ENCODE results near the gene NR2F2. TPM values are rescaled to one million over a fixed set of nuclear protein-coding genes. Genes with fewer than 3 reads are reported as not detected.

NR2F2 gene
- polyA plus RNA-seq, 1 donor from 2014 or later = 0.07 TPM

DNA sequence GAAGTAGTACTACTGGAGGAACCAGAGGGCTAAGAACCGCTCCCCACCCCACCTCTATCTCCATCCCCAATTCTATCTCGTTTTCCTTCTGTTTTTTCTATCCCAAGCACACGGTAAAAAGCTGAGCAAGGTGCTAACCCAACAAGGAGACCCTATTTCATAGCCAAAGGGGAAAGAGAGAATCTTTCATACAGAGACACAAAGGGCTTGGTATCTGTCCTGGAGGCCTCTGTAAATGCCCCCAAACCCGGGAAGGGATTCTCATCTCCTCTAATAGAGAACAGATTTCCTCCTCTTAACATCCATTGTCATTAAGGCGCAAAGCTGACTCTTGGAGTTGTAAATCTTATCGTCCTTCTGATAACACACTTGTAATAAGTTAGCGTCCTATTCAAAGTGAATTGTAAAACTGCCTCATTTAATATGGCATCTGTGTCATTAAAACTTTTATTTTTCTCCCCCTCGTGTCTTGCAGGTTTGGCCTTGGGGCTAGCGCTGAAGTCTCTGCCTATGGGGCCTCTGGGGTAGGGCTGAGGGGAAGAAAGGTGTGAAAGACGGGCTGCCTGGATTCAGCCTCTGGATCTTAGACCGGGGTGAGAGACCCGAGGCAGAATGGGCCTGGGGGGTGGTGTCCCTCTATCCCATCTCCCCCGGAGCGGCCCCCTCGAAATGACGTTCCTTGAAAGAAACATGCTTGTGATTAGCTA lies 12.1 kb downstream of the NR2F2 start:
- H3K9me2 ChIP-seq (ENCODE audit: insufficient read depth, low read length) = no peaks in the 10 kb centered on the region
- TF ChIP-seq RAD21 (conservative IDR thresholded peaks at IDR 0.05) (no peak), EP300 (conservative IDR thresholded peaks at IDR 0.05; ENCODE audit: poor library complexity, severe bottlenecking) (no peak), TAF1 (IDR thresholded peaks at IDR 0.05; ENCODE audit: low read depth) (no peak), EZH2 (IDR thresholded peaks at IDR 0.05; ENCODE audit: borderline replicate concordance, insufficient read depth, low read length, poor library complexity, severe bottlenecking) (no peak), MXI1 (conservative IDR thresholded peaks at IDR 0.05; ENCODE audit: poor library complexity, severe bottlenecking) (no peak), SMC3 (conservative IDR thresholded peaks at IDR 0.05; ENCODE audit: poor library complexity) (no peak), POLR2AphosphoS5 (IDR thresholded peaks at IDR 0.05) (no peak)
- TF ChIP-seq, protein P1, sequence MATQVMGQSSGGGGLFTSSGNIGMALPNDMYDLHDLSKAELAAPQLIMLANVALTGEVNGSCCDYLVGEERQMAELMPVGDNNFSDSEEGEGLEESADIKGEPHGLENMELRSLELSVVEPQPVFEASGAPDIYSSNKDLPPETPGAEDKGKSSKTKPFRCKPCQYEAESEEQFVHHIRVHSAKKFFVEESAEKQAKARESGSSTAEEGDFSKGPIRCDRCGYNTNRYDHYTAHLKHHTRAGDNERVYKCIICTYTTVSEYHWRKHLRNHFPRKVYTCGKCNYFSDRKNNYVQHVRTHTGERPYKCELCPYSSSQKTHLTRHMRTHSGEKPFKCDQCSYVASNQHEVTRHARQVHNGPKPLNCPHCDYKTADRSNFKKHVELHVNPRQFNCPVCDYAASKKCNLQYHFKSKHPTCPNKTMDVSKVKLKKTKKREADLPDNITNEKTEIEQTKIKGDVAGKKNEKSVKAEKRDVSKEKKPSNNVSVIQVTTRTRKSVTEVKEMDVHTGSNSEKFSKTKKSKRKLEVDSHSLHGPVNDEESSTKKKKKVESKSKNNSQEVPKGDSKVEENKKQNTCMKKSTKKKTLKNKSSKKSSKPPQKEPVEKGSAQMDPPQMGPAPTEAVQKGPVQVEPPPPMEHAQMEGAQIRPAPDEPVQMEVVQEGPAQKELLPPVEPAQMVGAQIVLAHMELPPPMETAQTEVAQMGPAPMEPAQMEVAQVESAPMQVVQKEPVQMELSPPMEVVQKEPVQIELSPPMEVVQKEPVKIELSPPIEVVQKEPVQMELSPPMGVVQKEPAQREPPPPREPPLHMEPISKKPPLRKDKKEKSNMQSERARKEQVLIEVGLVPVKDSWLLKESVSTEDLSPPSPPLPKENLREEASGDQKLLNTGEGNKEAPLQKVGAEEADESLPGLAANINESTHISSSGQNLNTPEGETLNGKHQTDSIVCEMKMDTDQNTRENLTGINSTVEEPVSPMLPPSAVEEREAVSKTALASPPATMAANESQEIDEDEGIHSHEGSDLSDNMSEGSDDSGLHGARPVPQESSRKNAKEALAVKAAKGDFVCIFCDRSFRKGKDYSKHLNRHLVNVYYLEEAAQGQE (IDR thresholded peaks at IDR 0.05; ENCODE audit: borderline replicate concordance) = no peak
- TF ChIP-seq, protein P2, sequence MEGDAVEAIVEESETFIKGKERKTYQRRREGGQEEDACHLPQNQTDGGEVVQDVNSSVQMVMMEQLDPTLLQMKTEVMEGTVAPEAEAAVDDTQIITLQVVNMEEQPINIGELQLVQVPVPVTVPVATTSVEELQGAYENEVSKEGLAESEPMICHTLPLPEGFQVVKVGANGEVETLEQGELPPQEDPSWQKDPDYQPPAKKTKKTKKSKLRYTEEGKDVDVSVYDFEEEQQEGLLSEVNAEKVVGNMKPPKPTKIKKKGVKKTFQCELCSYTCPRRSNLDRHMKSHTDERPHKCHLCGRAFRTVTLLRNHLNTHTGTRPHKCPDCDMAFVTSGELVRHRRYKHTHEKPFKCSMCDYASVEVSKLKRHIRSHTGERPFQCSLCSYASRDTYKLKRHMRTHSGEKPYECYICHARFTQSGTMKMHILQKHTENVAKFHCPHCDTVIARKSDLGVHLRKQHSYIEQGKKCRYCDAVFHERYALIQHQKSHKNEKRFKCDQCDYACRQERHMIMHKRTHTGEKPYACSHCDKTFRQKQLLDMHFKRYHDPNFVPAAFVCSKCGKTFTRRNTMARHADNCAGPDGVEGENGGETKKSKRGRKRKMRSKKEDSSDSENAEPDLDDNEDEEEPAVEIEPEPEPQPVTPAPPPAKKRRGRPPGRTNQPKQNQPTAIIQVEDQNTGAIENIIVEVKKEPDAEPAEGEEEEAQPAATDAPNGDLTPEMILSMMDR (IDR thresholded peaks at IDR 0.05; ENCODE audit: poor library complexity, severe bottlenecking) = no peak
- no peak overlapping the region for H2AFZ ChIP-seq (ENCODE audit: low read depth, low read length)
- H3K27me3 ChIP-seq (ENCODE audit: insufficient read depth, low read depth, low read length) = peaks cover 99% of the 10 kb centered on the region
- no peaks in the 10 kb centered on the region for H3K9me3 ChIP-seq (ENCODE audit: low read length)
- H3K4me2 ChIP-seq (ENCODE audit: low read length) = no peak overlapping the region
- H3K79me2 ChIP-seq (replicated peaks; ENCODE audit: insufficient read depth, low read length) = no peaks in the 10 kb centered on the region
- H4K20me1 ChIP-seq (ENCODE audit: insufficient read depth) = no peaks in the 10 kb centered on the region
- H3K27ac ChIP-seq (ENCODE audit: low read length) = no peak overlapping the region
- no peaks in the 10 kb centered on the region for H3K36me3 ChIP-seq (ENCODE audit: insufficient read depth, low read length)
- H3F3A ChIP-seq (ENCODE audit: insufficient read depth, low read length, poor library complexity, severe bottlenecking) = no peaks in the 10 kb centered on the region
- H3K4me3 ChIP-seq (ENCODE audit: low read length) = no peak overlapping the region
- H3K9ac ChIP-seq (ENCODE audit: low read length) = no peak overlapping the region

DNA sequence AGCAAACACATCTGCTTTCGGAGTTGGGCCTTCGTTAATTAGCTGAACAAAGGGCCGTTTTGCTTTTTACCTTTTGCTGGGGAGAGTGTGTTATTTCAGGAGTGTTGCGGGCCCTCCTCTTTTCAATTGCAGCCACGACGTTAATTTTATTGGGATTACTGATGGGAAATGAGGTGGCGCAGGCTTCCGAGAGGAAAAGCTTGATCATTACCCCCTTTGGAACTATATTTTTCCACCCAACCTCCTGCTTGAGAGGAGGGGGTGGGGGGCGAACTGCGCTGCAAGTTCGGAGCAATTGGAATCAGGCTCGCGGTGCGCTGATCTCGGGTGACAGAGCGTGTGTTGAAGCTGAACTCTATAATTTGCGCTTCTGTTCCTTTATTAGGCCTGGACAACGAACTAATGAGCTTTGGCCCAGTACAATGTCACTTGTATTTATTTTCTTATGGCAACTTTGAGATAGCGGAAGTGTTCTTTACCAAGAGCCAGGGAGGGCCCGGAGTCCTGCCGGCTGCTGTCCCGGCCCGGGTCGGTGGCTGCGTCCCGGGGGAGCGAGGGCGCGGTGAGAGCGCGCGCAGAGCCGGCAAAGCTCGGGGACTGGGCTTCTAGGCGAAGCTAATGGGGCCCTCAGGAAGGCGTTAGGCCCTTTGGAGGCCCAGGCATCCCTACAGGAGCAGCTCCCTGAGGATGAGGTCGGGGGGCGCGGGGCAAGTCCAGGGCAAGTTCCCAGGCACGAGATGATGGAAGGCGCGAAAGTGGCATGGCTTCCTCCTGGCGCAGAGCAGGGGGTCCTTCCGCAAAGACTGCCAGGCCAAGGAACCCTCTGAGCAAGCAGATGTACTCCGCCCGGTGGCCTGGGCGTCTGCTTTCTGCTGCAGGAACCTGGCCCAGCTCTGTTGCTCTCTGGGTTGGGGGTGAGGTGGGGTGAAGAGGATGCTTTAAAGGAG lies 12.9 kb downstream of the NR2F2 start:
- H3K27me3 ChIP-seq (ENCODE audit: insufficient read depth, low read depth, low read length) = peaks cover 99% of the 10 kb centered on the region
- TF ChIP-seq MXI1 (conservative IDR thresholded peaks at IDR 0.05; ENCODE audit: poor library complexity, severe bottlenecking) = no peak
- no peak for TF ChIP-seq EZH2 (IDR thresholded peaks at IDR 0.05; ENCODE audit: borderline replicate concordance, insufficient read depth, low read length, poor library complexity, severe bottlenecking)
- TF ChIP-seq, protein P2 (IDR thresholded peaks at IDR 0.05; ENCODE audit: poor library complexity, severe bottlenecking) = no peak

More for the DNA sequence above, 12.9 kb downstream of the NR2F2 start:
- no peaks in the 10 kb centered on the region for H3K79me2 ChIP-seq (replicated peaks; ENCODE audit: insufficient read depth, low read length)
- no peak overlapping the region for H3K4me2 ChIP-seq (ENCODE audit: low read length)
- H3K27ac ChIP-seq (ENCODE audit: low read length) = no peak overlapping the region
- no peak overlapping the region for H3K9ac ChIP-seq (ENCODE audit: low read length)
- no peaks in the 10 kb centered on the region for H3F3A ChIP-seq (ENCODE audit: insufficient read depth, low read length, poor library complexity, severe bottlenecking)
- H2AFZ ChIP-seq (ENCODE audit: low read depth, low read length) = no peak overlapping the region
- no peaks in the 10 kb centered on the region for H3K36me3 ChIP-seq (ENCODE audit: insufficient read depth, low read length)
- H3K9me3 ChIP-seq (ENCODE audit: low read length) = no peaks in the 10 kb centered on the region
- no peaks in the 10 kb centered on the region for H3K9me2 ChIP-seq (ENCODE audit: insufficient read depth, low read length)
- no peak overlapping the region for H3K4me3 ChIP-seq (ENCODE audit: low read length)
- H4K20me1 ChIP-seq (ENCODE audit: insufficient read depth) = no peaks in the 10 kb centered on the region

Measured in neural cell (in vitro differentiated cells).